IMR-90 (cell line): Measurements from ENCODE around the gene UXS1. TPM values are rescaled to one million over a fixed set of nuclear protein-coding genes. Genes with fewer than 3 reads are reported as not detected.

Experiments used
- ATAC-seq: fragments of 200-7000 bp; cut with Tn5 transposase; 2 replicates; pipeline ENCODE4 v1.9.1; 2020; ENCODE audit warnings: low read depth, mild to moderate bottlenecking, moderate library complexity
- BruUV-seq: library from RNA; stranded (reverse); fragments of 400-500 nt; replicated peaks from 2 replicates; lab custom pipeline; 2021; lab: Mats Ljungman, UMichigan
- CTCF ChIA-PET: fragments of 300-600 bp; formaldehyde crosslinking; extraction: SDS; loops from one replicate; lab custom pipeline; 2021; ENCODE audit warnings: antibody characterized with exemption; lab: Yijun Ruan, JAX
- POLR2A ChIA-PET: fragments of 300-600 bp; sonication (Branson Sonifier 250); formaldehyde crosslinking; loops from one replicate; lab custom pipeline; 2022; ENCODE audit warnings: antibody characterized with exemption; ENCODE audit not compliant: unreplicated experiment; lab: Charles Lee
- DNase-seq: peaks from one replicate; pipeline ENCODE4 v3.0.0; 2013
- H2AFZ ChIP-seq: replicated peaks from 2 replicates; pipeline ENCODE3; 2013; ENCODE audit warnings: low read length, mild to moderate bottlenecking; ENCODE audit not compliant: poor library complexity
- H2AK5ac ChIP-seq: 2 replicates; pipeline ENCODE4 v1.6.1; 2013; ENCODE audit warnings: low read depth, low read length, inconsistent platforms
- H2AK9ac ChIP-seq: replicated peaks from 2 replicates; pipeline ENCODE3; 2013; ENCODE audit warnings: mild to moderate bottlenecking, low read depth, low read length, moderate library complexity; ENCODE audit not compliant: poor library complexity
- H2BK120ac ChIP-seq: 2 replicates; pipeline ENCODE4 v1.6.1; 2013; ENCODE audit warnings: low read depth, low read length, inconsistent platforms
- H2BK15ac ChIP-seq: 3 replicates; pipeline ENCODE4 v1.6.1; 2013; ENCODE audit warnings: low read depth, low read length, inconsistent platforms
- H2BK20ac ChIP-seq: 2 replicates; pipeline ENCODE4 v1.6.1; 2013; ENCODE audit warnings: low read depth, mild to moderate bottlenecking, inconsistent platforms, low read length, moderate library complexity
- H2BK5ac ChIP-seq: 2 replicates; pipeline ENCODE4 v1.6.1; 2013; ENCODE audit warnings: mild to moderate bottlenecking, low read depth, low read length, inconsistent platforms; ENCODE audit not compliant: poor library complexity, severe bottlenecking
- H3K14ac ChIP-seq: replicated peaks from 2 replicates; pipeline ENCODE4 v1.6.1; 2013; ENCODE audit warnings: low read depth, low read length, inconsistent platforms
- H3K18ac ChIP-seq: 2 replicates; pipeline ENCODE4 v1.6.1; 2013; ENCODE audit warnings: low read depth, low read length, control low read depth
- H3K23ac ChIP-seq: 2 replicates; pipeline ENCODE4 v1.6.1; 2013; ENCODE audit warnings: low read depth, low read length, inconsistent platforms
- H3K27ac ChIP-seq: 2 replicates; pipeline ENCODE4 v1.5.1; 2013; ENCODE audit warnings: mild to moderate bottlenecking, control low read depth, low read length; ENCODE audit not compliant: insufficient read depth
- H3K27me3 ChIP-seq: 2 replicates; pipeline ENCODE4 v1.6.1; 2013; ENCODE audit warnings: low read length; ENCODE audit not compliant: control insufficient read depth, insufficient read depth
- H3K36me3 ChIP-seq: 2 replicates; pipeline ENCODE4 v1.6.1; 2013; ENCODE audit warnings: low read length, mixed read lengths; ENCODE audit not compliant: control insufficient read depth, insufficient read depth
- H3K4ac ChIP-seq: 2 replicates; pipeline ENCODE4 v1.6.1; 2013; ENCODE audit warnings: low read depth, low read length, inconsistent platforms
- H3K4me1 ChIP-seq: 2 replicates; pipeline ENCODE4 v1.6.1; 2013; ENCODE audit warnings: low read length, mixed read lengths; ENCODE audit not compliant: control insufficient read depth, insufficient read depth
- H3K4me2 ChIP-seq: 2 replicates; pipeline ENCODE4 v1.6.1; 2013; ENCODE audit warnings: low read depth, mild to moderate bottlenecking, control low read depth, low read length, moderate library complexity
- H3K4me3 ChIP-seq: 2 replicates; pipeline ENCODE4 v1.5.1; 2013; ENCODE audit warnings: low read depth, mild to moderate bottlenecking, control low read depth, low read length, moderate library complexity; ENCODE audit not compliant: insufficient read depth
- H3K56ac ChIP-seq: 2 replicates; pipeline ENCODE4 v1.6.1; 2013; ENCODE audit warnings: low read length, inconsistent platforms; ENCODE audit not compliant: insufficient read depth; ENCODE audit errors: extremely low read depth
- H3K79me1 ChIP-seq, 2 experiments: 2 replicates each; pipeline ENCODE4 v1.6.1; 2013; ENCODE audit warnings: low read length in 2 of 2, inconsistent platforms in 1 of 2, low read depth in 1 of 2
- H3K9ac ChIP-seq: 2 replicates; pipeline ENCODE4 v1.6.1; 2013; ENCODE audit warnings: low read depth, low read length, control low read depth
- H3K9me1 ChIP-seq: 2 replicates; pipeline ENCODE4 v1.6.1; 2013; ENCODE audit warnings: low read length, inconsistent platforms; ENCODE audit not compliant: insufficient read depth
- H3K9me3 ChIP-seq: 2 replicates; pipeline ENCODE4 v1.6.1; 2013; ENCODE audit warnings: low read length; ENCODE audit not compliant: control insufficient read depth, insufficient read depth
- H4K20me1 ChIP-seq: 2 replicates; pipeline ENCODE4 v1.6.1; 2013; ENCODE audit warnings: low read length, inconsistent platforms; ENCODE audit not compliant: insufficient read depth
- H4K5ac ChIP-seq: 2 replicates; pipeline ENCODE4 v1.6.1; 2013; ENCODE audit warnings: mild to moderate bottlenecking, low read depth, low read length, control low read depth
- H4K8ac ChIP-seq, 2 experiments: 2 replicates each; pipeline ENCODE4 v1.6.1; 2013; ENCODE audit warnings: low read depth in 2 of 2, low read length in 2 of 2, control low read depth in 1 of 2, inconsistent platforms in 1 of 2
- H4K91ac ChIP-seq: 2 replicates; pipeline ENCODE4 v1.6.1; 2013; ENCODE audit warnings: low read depth, low read length, inconsistent platforms; ENCODE audit not compliant: insufficient read depth
- BHLHE40 ChIP-seq: fragments of 150-350 bp; IDR thresholded peaks from 2 replicates; pipeline ENCODE4 v1.6.1; 2016; ENCODE audit warnings: mild to moderate bottlenecking, low read depth, low read length
- CEBPB ChIP-seq: IDR thresholded peaks from 2 replicates; pipeline ENCODE4 v1.6.1; 2012; ENCODE audit warnings: low read depth, low read length, improper control_type of control experiment
- CTCF ChIP-seq: conservative IDR thresholded peaks from 2 replicates; pipeline ENCODE4 v1.5.1; 2012; ENCODE audit warnings: mild to moderate bottlenecking, low read depth, low read length, improper control_type of control experiment
- ELK1 ChIP-seq: fragments of 150-350 bp; IDR thresholded peaks from 2 replicates; pipeline ENCODE4 v1.6.1; 2016; ENCODE audit warnings: low read depth, mild to moderate bottlenecking, low read length, moderate library complexity, borderline replicate concordance
- FOS ChIP-seq: fragments of 150-350 bp; IDR thresholded peaks from 2 replicates; pipeline ENCODE4 v1.6.1; 2016; ENCODE audit warnings: low read depth, low read length
- MAFK ChIP-seq: IDR thresholded peaks from 2 replicates; pipeline ENCODE4 v1.6.1; 2012; ENCODE audit warnings: low read depth, low read length, improper control_type of control experiment
- MAZ ChIP-seq: IDR thresholded peaks from 2 replicates; pipeline ENCODE4 v1.6.1; 2012; ENCODE audit warnings: low read depth, mild to moderate bottlenecking, low read length, improper control_type of control experiment, moderate library complexity, borderline replicate concordance
- MXI1 ChIP-seq: IDR thresholded peaks from 2 replicates; pipeline ENCODE4 v1.6.1; 2012; ENCODE audit warnings: low read depth, mild to moderate bottlenecking, low read length, moderate library complexity, borderline replicate concordance
- NFE2L2 ChIP-seq: fragments of 150-350 bp; IDR thresholded peaks from 2 replicates; pipeline ENCODE4 v1.6.1; 2016; ENCODE audit warnings: low read depth, mild to moderate bottlenecking, low read length
- RAD21 ChIP-seq: IDR thresholded peaks from 2 replicates; pipeline ENCODE4 v1.6.1; 2012; ENCODE audit warnings: low read length, improper control_type of control experiment
- RCOR1 ChIP-seq: IDR thresholded peaks from 2 replicates; pipeline ENCODE4 v1.6.1; 2012; ENCODE audit warnings: mild to moderate bottlenecking, low read length, improper control_type of control experiment; ENCODE audit not compliant: insufficient replicate concordance
- RFX5 ChIP-seq: IDR thresholded peaks from 2 replicates; pipeline ENCODE4 v1.8.0; 2012; ENCODE audit warnings: low read depth, mild to moderate bottlenecking, low read length, moderate library complexity
- SMC3 ChIP-seq: fragments of 150-350 bp; IDR thresholded peaks from 2 replicates; pipeline ENCODE4 v1.6.1; 2016; ENCODE audit warnings: low read depth, mild to moderate bottlenecking, antibody characterized with exemption, low read length, moderate library complexity
- WGBS, 2 experiments: methylation state at CpG; one replicate each; pipeline versions ENCODE4 v1.1.5 to v1.1.7; 2013; ENCODE audit warnings: missing lambda C conversion rate in 2 of 2; ENCODE audit not compliant: insufficient read length in 1 of 2; ENCODE audit errors: extremely low coverage in 2 of 2; 5-methylcytosine and 5-hydroxymethylcytosine counted together
- dilution Hi-C: fragments of 300-500 bp; cut with HindIII; formaldehyde crosslinking; loops from one replicate; pipeline ENCODE4 v1.14.3; 2018; ENCODE audit warnings: low sequenced_read_pairs; ENCODE audit not compliant: unreplicated experiment
- in situ Hi-C: fragments of 300-500 bp; cut with MboI; formaldehyde crosslinking; loops from 3 replicates; pipeline ENCODE4 v1.14.3; 2019; ENCODE audit warnings: low sequenced_read_pairs, inconsistent platforms, mixed read lengths
- intact Hi-C: fragments of 100-400 bp; cut with micrococcal nuclease; formaldehyde crosslinking; loops from 2 replicates; pipeline ENCODE4 v1.10.0; 2022
- polyA plus RNA-seq, 3 experiments: library from polyadenylated mRNA; depleted of rRNA; stranded (reverse); fragments of >200 nt; gene quantifications; 2 replicates each; pipeline ENCODE4 v1.2.3, GENCODE V29; 2012; ENCODE audit warnings: low replicate concordance in 1 of 3
- total RNA-seq: library from RNA; depleted of rRNA; stranded (reverse); fragments of >200 nt; gene quantifications from 2 replicates; pipeline ENCODE4 v1.2.3, GENCODE V29; 2012

Gene UXS1
- total and polyA plus RNA-seq, 2 of the 4 experiments (the other 2 are of a cell fraction): 33.7 to 54.3 TPM

- TF ChIP-seq MAFK (no peak), MAZ (no peak), SMC3 (no peak), RCOR1 (no peak)
These were observed 35.2 kb downstream of the UXS1 start (continued) for GRCh38 chr2:106158871-106159270.

- H3K9ac ChIP-seq: no peak overlapping the region
- CTCF ChIA-PET: interaction anchor here (0.6 kb wide), 1 partner anchor 10 kb away, joined by 3 read pairs; no protein-coding TSS in a partner anchor
- H3K4ac ChIP-seq: no peak overlapping the region
- no CpG with 5 or more reads among the region's 4 CpGs for WGBS, 2 experiments
- no peak overlapping the region for H3K56ac ChIP-seq
- TF ChIP-seq ELK1 (no peak), SMC3 (no peak), MXI1 (no peak), CEBPB (no peak), CTCF (no peak), FOS (no peak), NFE2L2 (no peak), MAFK (no peak), MAZ (no peak), BHLHE40 (no peak), RAD21 (no peak), RFX5 (no peak)
- H3K27ac ChIP-seq: no peak overlapping the region
- no peak overlapping the region for H2BK5ac ChIP-seq
- no peak overlapping the region for H3K14ac ChIP-seq
- no peak overlapping the region for H3K23ac ChIP-seq
- peaks cover 9% of the 10 kb centered on the region for H3K9me3 ChIP-seq
- POLR2A ChIA-PET: no interaction called here
- no peak overlapping the region for H3K18ac ChIP-seq
- H4K91ac ChIP-seq: no peak overlapping the region
- H3K4me2 ChIP-seq: no peak overlapping the region
- H3K79me1 ChIP-seq: no peaks in the 10 kb centered on the region; a peak in 1 of 4 replicates
- no peak overlapping the region for H4K5ac ChIP-seq
- H4K8ac ChIP-seq: no peak overlapping the region
- no peaks in the 10 kb centered on the region; the same call in 1 of the 2 replicates for H3K9me1 ChIP-seq
- no peak overlapping the region for H2AK9ac ChIP-seq
- no peak overlapping the region for H2BK20ac ChIP-seq
- H2AK5ac ChIP-seq: no peak overlapping the region
- in situ Hi-C loops: no loop called here
- no peak overlapping the region for H3K4me3 ChIP-seq
- intact Hi-C loops: no loop called here
- no peak overlapping the region for H2BK15ac ChIP-seq
- no peak overlapping the region for H2BK120ac ChIP-seq
- BruUV-seq: no TSS peak
- dilution Hi-C loops: no loop called here
- H3K4me1 ChIP-seq: no peaks in the 10 kb centered on the region
- peaks cover 23% of the 10 kb centered on the region for H3K36me3 ChIP-seq
- no peaks in the 10 kb centered on the region for H3K27me3 ChIP-seq
- ATAC-seq: no peak
- no peak overlapping the region for H2AFZ ChIP-seq
- no peak for DNase-seq
- no peaks in the 10 kb centered on the region for H4K20me1 ChIP-seq
These were observed 36.0 kb downstream of the UXS1 start for GRCh38 chr2:106158131-106158530.
